ENCODE results near the gene DCC. TPM values are rescaled to one million over a fixed set of nuclear protein-coding genes. Genes with fewer than 3 reads are reported as not detected.

Gene DCC
- total and polyA plus RNA-seq, 9 of the 15 experiments (the other 6 are each of a cell fraction or from before 2014, with no cell fraction given) = not detected

DNA sequence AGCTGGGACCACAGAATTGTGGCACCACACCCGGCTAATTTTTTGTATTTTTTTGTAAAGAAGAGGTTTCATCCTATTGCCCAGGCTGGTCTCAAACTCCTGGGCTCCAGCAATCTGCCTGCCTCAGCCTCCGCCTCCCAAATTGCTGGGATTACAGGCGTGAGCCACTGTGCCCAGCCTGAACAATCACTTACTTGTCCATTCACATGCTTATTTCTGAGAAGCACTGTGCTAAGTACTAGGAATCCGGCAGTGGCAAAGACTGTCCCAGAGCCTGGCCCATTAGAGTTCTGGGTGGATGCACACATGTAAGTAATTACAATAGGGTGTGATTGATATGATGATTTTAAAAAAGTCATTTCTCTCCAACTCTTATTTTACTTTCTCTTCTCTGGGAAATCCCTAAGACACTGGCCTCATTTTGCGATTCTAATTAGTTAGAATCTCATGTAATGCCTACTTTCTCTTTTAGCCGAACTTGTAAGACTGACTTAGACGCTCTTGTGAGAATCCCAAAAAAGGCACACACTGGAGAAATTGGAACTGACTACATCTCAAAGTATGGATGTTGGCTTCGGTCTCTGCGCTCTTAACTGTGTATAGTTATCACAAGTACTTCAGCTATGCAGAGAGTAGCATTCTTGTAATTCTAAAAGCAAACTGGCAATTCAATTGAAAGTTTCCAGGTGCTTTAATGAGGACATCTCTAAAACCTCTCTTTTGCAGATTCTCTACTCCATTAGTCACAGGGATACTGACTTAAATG is 567.7 kb downstream of the DCC start (continued):
- TF ChIP-seq SIX5 (IDR thresholded peaks at IDR 0.05; ENCODE audit: borderline replicate concordance in 1 of 2, insufficient read depth in 1 of 2, low read depth in 1 of 2, low read length in 2 of 2) (no peak), HNRNPLL (IDR thresholded peaks at IDR 0.05; ENCODE audit: low read depth, low read length, poor library complexity, severe bottlenecking) (no peak), PHF21A (IDR thresholded peaks at IDR 0.05; ENCODE audit: borderline replicate concordance, low read depth) (no peak)

DNA sequence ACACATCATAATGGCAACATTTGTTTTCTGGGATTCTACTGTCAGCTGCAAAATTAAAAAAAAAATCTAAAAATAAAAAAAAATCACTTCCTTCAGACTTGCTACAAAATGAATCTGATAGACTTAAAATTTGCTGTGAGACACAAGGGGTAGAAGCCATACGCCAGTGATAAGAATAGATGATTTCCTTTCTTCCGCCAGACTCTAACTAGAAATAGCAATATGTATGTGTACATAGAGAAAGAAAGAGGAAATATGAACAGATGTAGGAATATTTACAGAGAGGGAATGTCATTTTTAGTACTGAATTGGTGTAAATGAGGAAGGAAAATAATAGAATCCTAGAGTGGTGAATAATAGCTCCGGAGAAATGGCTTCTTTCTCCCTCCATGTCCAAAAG is 574.2 kb downstream of the DCC start:
- intact Hi-C loops (cut with micrococcal nuclease) (no loop called here), in situ Hi-C loops (cut with MboI) (no loop called here)
- TF ChIP-seq, protein P1, sequence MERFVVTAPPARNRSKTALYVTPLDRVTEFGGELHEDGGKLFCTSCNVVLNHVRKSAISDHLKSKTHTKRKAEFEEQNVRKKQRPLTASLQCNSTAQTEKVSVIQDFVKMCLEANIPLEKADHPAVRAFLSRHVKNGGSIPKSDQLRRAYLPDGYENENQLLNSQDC (CRISPR knock-in tag; IDR thresholded peaks at IDR 0.05) = no peak
- no peak for TF ChIP-seq BRF1 (IDR thresholded peaks at IDR 0.05; ENCODE audit: borderline replicate concordance, extremely low read depth, insufficient read length)
- Histone ChIP-seq H3K27ac (ENCODE audit: extremely low read depth, low read depth, low read length) (no peak overlapping the region), H2AFZ (ENCODE audit: low read depth, low read length) (no peak overlapping the region), H3K36me3 (ENCODE audit: control insufficient read depth, insufficient read depth, low read length) (no peaks in the 10 kb centered on the region), H4K20me1 (replicated peaks; ENCODE audit: control insufficient read depth, insufficient read depth, low read length) (no peaks in the 10 kb centered on the region), H3K27me3 (ENCODE audit: control insufficient read depth in 2 of 2, insufficient read depth in 2 of 2, low read length in 2 of 2) (no peaks in the 10 kb centered on the region), H3K4me1 (replicated peaks in 1 of 2; ENCODE audit: control insufficient read depth in 2 of 2, insufficient read depth in 2 of 2, low read length in 2 of 2) (no peaks in the 10 kb centered on the region), H3K4me2 (ENCODE audit: insufficient read depth, low read length) (no peak overlapping the region), H3K79me2 (ENCODE audit: control insufficient read depth, insufficient read depth, low read length) (no peaks in the 10 kb centered on the region), H3K9me1 (ENCODE audit: control insufficient read depth, insufficient read depth, low read length) (no peaks in the 10 kb centered on the region), H3K9ac (ENCODE audit: insufficient read depth in 1 of 2, low read depth in 2 of 2, low read length in 2 of 2) (no peak overlapping the region), H3K4me3 (no peak overlapping the region), H3K9me3 (replicated peaks; ENCODE audit: control insufficient read depth, insufficient read depth, low read depth, low read length) (no peaks in the 10 kb centered on the region)
- POLR2A ChIA-PET = no interaction called here
- WGBS (ENCODE audit: insufficient coverage, low coverage, missing lambda C conversion rate) = 0% methylated on average over 3 of the region's 3 CpGs
- ATAC-seq (no peak), DNase-seq (ENCODE audit: extremely low read depth in 1 of 4, low spot score in 3 of 4) (no peak), FAIRE-seq (no peak)
- no TSS peak for BruUV-seq (replicated peaks)
- CTCF ChIA-PET (ENCODE audit: low intra/inter-chr PET ratio) = no interaction called here

Measured in K562 (cell line).